Epithelial cell of esophagus (primary cell): Measurements from ENCODE around the gene ACTR3C.

ENCODE experiments used
- DNase-seq: peaks from one replicate; pipeline ENCODE4 v3.0.0; 2010; ENCODE audit warnings: low read depth
- H3K4me3 ChIP-seq: 2 replicates; pipeline ENCODE4 v1.5.1; 2011; ENCODE audit warnings: mild to moderate bottlenecking, low read length, control low read depth
- TF ChIP-seq, protein P1 (sequence below): IDR thresholded peaks from 2 replicates; pipeline ENCODE4 v1.5.1; 2011; ENCODE audit warnings: low read depth, mild to moderate bottlenecking, low read length, control low read depth, inconsistent platforms; ENCODE audit not compliant: insufficient read depth; ENCODE audit errors: missing control alignments

ACTR3C gene

DNA sequence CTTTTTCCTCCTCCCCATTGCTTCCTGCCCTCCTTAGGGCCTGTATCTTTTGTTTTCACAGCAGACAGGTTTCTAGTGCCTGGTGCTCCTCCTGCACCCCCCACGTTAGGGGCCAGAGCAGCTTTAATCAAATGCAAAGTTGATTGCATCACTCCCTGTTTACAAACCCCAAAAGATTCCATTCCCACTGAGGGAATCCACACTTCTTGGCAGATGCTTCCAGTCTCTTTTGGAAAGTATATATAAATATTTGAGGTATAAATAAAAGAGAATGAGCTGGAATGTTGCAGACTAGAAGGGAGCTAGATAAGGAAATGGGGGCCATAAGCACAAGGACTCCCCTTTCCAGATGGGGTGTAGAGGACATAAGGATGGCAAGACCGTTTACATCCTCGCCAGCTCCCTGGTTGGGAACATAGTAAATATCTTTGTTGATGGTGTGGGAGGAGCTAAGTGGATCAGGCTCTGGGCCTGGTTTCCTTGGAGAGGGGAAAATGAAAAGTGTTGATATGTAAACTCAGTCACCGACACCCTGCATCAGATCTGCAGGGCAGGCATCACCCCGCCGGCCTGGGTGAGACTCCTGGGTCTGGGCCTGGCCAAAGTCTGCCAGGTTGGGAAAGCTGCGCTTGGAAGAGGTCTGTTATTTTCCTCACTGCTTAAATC lies 11.9 kb upstream of the ACTR3C start:
- no peak for DNase-seq
- no peak overlapping the region for H3K4me3 ChIP-seq
- TF ChIP-seq, protein P1, sequence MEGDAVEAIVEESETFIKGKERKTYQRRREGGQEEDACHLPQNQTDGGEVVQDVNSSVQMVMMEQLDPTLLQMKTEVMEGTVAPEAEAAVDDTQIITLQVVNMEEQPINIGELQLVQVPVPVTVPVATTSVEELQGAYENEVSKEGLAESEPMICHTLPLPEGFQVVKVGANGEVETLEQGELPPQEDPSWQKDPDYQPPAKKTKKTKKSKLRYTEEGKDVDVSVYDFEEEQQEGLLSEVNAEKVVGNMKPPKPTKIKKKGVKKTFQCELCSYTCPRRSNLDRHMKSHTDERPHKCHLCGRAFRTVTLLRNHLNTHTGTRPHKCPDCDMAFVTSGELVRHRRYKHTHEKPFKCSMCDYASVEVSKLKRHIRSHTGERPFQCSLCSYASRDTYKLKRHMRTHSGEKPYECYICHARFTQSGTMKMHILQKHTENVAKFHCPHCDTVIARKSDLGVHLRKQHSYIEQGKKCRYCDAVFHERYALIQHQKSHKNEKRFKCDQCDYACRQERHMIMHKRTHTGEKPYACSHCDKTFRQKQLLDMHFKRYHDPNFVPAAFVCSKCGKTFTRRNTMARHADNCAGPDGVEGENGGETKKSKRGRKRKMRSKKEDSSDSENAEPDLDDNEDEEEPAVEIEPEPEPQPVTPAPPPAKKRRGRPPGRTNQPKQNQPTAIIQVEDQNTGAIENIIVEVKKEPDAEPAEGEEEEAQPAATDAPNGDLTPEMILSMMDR, result no peak

DNA sequence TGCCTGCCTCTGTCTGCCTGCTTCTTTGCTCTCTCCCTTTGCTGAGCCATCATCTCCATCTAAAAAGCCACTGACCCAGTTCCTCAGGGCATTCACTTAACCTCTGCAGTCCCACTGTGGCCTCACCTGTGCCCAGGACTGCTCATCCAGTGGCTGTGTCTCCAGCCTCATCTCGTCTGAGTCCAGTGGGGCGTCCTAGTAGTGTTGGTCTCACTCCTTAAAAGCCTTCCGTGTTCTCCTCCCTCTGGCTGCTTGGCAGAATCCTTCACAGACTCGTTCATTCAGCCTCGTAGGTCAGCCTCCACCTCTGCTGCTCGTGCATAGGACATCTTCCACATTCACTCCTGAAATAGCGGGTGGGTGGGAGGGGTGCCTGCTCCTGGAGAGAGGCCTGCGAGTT lies 10.8 kb upstream of the ACTR3C start:
- TF ChIP-seq, protein P1, result no peak
- H3K4me3 ChIP-seq, result no peak overlapping the region
- DNase-seq, result no peak

DNA sequence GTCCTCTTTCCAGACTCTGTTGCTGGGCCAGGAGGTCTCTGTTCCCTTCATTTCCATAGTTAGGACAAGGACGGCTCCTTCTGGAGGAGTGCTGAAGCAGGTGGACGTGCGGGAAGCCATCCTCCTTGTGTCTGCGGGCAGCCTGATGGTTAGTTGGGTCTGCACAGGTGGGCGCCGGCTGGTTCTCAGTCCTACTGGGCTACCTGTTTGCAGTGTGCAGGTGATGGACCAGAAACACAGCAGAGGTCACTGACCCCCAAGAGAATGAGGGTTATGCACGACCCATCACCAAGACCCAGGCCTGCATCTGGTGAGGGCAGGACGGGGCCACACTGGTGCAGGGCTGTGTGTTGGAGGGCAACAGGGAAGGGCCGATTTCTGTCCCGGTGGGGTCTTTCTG lies 10.3 kb upstream of the ACTR3C start:
- TF ChIP-seq, protein P1, result no peak

DNA sequence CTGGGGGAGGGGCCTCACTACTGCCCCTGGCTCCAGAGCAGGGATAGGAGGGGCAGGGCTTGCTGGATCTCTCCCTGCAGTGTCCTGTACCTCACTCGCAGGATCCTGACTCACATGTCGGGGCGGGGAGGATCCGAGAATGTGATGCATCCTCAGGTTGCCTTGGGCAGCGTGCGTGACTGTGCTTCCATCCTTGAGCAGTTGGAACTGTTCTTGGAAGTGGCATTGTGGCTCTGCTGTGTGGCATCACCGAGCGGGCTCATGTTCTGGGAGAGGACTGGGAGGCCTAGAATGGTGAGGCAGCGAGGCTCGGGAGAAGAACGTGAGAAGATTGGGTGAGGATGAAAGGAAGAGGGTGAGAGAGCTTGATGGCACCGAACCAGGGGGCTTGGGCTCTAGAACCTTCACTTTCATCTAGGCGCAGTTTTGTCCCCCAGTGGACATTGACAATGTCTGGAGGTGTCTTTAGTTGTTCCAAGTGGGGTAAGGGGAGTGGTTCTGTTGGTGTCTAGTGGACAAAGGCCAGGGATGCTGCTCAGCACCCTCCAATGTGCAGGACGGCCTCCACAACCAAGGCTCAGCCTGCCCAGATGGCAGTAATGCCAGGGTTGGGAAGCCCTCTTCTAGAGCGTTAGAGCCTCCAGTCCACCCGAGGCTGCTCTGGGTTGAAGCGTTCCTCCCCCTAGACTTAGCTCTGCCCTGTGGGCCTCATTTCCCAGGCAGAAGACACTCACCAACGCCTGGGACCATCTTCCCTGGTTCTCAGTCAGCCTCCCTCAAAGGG lies 9.7 kb upstream of the ACTR3C start:
- TF ChIP-seq, protein P1, result no peak
- DNase-seq, result peak; percentile 70
- H3K4me3 ChIP-seq, result no peak overlapping the region

More for the DNA sequence above, 10.3 kb upstream of the ACTR3C start:
- DNase-seq, result no peak
- H3K4me3 ChIP-seq, result no peak overlapping the region

DNA sequence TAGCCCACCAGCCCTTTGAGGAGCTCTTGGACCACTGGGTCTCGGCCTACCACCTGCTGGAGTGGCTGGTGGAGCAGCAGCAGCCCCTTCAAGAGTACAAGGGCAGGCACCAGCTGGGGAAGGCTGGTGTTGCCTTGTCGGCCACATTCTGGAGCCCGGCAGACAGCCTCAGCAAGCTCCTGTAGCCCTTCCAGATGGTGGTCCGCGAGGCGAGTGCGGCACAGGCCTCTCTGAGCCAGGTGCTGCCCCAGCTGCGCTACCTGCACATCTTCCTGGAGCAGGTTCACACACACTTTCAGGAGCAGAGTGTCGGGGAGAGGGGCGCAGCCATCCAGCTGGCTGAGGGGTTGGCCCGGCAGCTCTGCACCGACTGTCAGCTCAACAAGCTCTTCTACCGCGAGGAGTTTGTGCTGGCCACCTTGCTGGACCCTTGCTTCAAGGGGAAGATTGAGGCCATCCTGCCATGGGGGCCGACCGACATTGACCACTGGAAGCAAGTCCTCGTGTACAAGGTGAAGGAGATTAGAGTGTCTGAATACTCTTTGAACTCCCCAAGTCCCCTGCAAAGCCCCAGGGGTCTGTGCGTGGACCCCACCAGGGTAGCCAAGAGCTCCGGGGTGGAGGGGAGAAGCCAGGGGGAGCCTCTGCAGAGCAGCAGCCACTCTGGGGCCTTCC lies 7.0 kb upstream of the ACTR3C start:
- no peak overlapping the region for H3K4me3 ChIP-seq
- TF ChIP-seq, protein P1, result no peak
- no peak for DNase-seq

DNA sequence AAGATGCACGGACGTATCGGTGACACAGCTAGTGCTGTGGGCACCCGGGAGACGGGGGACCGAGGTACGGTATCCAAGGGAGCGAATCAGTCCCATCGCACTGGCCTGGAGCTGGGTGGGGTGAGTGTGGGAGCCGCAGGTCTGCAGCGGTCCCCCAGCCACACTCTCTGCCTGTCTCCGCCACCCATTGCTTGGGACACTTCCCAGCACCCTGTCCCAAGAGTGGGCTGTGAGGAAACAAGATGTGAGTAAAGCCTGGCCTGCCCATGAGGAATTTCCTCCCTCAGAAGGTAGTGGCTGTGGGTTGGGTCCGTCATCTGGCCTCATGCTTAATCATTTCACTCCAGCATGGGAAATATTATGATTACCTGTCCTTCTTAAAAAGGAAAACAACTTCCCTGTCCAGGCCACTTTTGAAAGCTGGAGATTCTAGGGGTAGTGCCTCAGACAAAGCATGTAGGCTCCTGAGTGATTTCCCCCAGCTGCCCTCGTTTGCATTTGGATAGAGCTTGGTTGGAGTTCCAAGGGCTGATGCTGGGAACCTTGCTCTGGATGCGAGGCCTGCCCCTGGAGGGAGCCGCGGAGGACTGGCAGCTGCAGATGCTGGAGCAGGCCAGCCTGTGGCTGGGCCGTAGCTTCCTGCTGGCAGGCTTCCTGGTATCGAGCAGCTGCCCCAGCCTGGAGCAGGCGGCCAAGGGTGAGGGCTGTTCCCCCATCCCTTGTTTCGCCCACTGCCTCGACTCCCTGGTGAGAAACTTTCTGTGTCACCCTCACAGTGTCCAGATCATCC lies 6.2 kb upstream of the ACTR3C start:
- TF ChIP-seq, protein P1, result no peak
- DNase-seq, result no peak
- no peak overlapping the region for H3K4me3 ChIP-seq
